GM19239 (cell line): ENCODE measurements around the gene DDX47.
"Not testable (repeated sequence)": the region's sequence is repeated elsewhere in the genome, so short reads cannot be mapped to it uniquely, and the experiment has no call there.

ENCODE experiments used
- DNase-seq: peaks from one replicate; pipeline ENCODE4 v3.0.0; 2011; ENCODE audit warnings: low spot score; ENCODE audit not compliant: insufficient read length
- FAIRE-seq: peaks from 2 replicates; lab custom pipeline; 2011; peaks lifted over from hg19 to GRCh38; lab: Jason Lieb, UNC

The DDX47 gene

DNA sequence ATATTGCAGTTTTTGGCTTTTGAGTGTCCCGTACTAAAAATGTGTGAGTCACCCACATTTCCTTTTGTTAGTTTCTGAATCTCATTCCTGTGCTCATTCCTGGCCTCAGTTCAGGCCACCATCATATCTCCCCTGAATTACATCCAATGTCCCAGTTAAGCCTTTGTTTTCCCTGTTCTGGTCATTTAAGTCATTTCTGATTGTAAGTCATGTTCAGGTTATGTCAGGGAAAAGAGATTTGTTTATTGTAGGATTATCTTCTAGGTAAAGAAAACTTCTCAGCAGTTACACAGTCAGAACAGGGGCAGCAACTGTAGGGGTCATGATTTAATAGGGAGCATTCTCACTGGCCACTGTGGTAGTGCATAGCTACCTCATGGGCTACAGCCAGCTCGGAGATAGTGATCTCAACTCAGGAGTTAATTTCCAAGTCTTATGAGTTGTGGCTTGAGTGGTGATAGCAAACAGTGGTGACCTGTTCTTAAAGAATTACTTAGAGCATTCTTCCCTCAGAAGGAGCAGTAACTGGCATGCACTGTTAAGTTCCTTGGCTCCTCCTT, 6.7 kb downstream of the DDX47 start:
- peak; percentile 58 for FAIRE-seq
- DNase-seq, result no peak

GRCh38 chr12:12820376-12820775, 7.2 kb downstream of the DDX47 start:
- not testable (repeated sequence) for FAIRE-seq, DNase-seq

- FAIRE-seq (peak; percentile 79), DNase-seq (no peak)
These were observed 8.8 kb downstream of the DDX47 start for GRCh38 chr12:12821975-12822374.

- FAIRE-seq (no peak), DNase-seq (no peak)
These were observed 9.7 kb downstream of the DDX47 start for GRCh38 chr12:12822886-12823285.

GRCh38 chr12:12823300-12823699, 10.2 kb downstream of the DDX47 start:
- no peak for FAIRE-seq

DNA sequence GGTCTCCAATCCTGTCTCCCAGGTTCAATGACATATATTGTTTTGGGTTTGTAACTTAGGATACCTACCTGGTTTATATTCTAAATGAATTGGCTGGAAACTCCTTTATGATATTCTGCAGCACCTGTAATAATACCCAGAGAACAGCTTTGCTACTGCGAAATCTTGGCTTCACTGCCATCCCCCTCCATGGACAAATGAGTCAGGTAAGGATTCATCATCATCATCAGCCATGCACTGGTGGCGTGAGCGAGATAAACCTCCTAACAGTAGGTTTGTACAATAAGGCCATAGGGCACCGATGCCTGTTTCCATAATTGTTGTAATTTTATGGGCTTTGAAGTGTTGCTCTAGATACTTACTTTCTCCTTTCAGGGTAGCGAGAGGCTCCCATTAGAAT, 10.7 kb downstream of the DDX47 start:
- FAIRE-seq (no peak), DNase-seq (no peak)

More at GRCh38 chr12:12823300-12823699, 10.2 kb downstream of the DDX47 start:
- DNase-seq, result no peak

DNA sequence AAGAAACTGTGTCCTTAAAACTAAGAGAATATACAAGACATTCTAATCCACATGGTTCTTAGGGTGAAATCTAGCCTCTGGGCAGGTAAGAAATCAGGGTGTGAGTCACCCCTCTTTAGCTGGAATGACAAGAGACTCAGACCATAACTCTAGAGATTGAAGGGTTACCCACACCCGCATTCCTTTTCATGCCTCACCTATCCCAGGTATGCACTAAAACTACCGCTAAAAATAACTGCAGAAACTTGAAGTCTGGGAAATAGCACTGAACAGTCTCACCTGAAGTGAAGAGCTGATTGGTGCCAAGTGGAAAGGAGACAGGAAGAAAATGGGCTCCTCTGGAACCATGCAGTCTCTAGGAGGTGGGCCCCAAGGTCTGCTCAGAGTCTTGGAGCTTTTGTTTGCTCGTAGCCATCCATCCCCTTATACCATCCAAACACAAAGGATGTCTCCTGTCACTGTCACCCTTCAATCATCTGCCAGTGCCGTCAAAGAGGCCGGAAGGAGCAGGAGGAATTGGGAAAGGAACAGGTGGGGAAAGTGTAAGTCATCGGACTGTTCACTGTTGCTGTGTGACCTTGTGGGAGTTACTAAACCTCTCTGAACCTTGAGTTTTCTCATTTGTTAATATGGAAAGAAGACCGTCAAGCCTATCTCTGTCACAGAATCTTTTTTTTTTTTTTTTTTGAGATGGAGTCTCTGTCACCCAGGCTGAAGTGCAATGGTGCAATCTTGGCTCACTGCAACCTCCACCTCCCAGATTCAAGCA, 22.4 kb downstream of the DDX47 start:
- no peak for DNase-seq
- no peak for FAIRE-seq

- FAIRE-seq, result no peak
- DNase-seq, result no peak
These were observed 23.4 kb downstream of the DDX47 start for GRCh38 chr12:12836571-12836970.

- DNase-seq, result peak; percentile 41
- peak; percentile 95 for FAIRE-seq
These were observed 24.1 kb downstream of the DDX47 start for GRCh38 chr12:12837025-12837812.

DNA sequence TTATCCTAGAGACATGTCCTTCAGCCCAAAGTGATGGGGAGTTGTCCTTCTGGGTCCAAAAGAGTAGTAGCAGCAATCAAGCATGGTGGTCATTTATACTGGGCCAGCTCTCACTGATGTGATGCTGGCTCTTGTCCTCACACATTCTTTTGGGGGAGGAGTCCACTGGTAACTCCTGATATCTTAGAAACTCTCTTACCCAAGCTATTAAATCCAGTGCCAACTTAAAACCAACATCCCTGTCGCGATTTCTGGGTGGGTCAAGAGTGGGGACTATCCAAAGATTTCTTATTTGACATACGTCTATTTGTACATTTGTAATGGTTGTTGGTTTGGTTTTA, 24.6 kb downstream of the DDX47 start:
- DNase-seq (no peak), FAIRE-seq (no peak)

DNA sequence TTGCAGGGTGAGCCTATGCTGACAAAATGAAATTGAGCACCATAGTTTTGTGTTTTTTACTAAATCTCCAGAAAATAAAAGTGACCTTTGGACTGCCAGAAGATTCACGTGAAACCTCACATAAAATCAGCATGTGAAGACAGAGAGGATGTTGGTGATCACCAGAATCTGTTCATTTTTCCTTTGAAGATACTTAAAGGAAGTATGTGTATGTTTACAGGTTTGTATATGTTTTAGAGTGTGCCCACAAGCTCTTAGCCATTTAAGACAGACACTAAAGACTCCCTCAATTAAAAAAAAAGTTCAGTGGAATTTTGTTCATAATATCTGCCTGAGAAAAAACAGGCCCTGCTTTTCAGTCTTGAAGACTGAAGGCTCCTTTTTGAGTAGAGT, 25.9 kb downstream of the DDX47 start:
- no peak for FAIRE-seq
- DNase-seq, result no peak

- DNase-seq, FAIRE-seq: not testable (repeated sequence)
These were observed 26.3 kb downstream of the DDX47 start for GRCh38 chr12:12839439-12839838.

DNA sequence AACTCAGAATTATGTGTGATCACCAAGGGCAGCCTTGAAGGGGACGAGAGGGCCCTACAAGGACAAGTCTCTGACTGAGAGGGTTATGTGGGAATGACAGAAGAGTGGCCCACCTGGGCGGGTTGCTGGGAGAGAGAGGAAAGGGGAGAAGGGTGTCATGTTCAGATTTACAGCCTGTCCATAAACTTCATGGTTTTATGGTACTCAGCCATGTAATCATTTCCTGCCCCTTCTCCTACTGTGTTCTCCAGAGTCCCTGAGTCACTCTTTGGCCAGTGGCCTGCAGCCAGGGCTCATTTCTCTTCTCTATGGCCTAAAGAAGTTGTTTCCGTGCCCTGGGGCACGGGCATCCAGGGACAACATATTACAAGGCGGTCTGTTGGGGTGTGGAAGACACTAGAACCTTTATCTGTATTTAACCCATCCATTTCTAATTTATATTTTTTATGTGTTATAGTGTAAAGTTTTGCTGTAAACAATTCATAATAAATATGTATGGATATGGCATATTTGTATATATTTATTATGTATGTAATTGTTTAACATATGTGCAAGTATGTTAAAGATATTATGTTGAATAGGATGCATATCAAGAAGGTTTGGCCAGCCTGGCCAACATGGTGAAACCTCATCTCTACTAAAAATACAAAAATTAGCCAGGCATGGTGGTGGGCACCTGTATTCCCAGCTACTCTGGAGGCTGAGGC, 26.9 kb downstream of the DDX47 start:
- no peak for DNase-seq

DNA sequence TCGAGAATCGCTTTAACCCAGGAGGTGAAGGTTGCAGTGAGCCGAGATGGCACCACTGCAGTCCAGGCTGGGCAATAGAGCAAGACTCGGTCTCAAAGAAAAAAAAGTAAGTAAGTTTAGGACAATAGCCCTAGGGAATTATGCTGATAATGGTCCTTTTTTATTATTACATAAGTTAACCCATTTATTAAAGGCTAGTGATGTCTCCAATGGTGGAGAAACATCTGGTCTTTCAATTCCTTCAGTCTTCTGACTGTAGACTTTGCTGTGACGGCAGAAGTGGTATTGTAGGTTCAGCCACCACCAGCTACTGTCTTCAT, 27.4 kb downstream of the DDX47 start:
- DNase-seq, result no peak
- no peak for FAIRE-seq

More for the DNA sequence above, 26.9 kb downstream of the DDX47 start:
- FAIRE-seq, result no peak

DNA sequence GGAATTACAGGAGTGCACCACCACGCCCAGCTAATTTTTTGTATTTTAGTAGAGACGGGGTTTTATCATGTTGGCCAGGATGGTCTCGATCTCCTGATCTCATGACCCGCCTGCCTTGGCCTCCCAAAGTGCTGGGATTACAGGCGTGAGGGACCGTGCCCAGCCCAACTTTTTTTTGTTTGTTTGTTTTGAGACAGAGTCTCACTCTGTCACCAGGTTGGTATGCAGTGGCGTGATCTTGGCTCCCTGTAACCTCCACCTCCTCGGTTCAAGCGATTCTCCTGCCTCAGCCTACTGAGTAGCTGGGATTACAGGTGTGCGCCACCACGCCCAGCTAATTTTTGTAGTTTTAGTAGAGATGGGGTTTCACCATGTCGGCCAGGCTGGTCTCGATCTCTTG, 28.3 kb downstream of the DDX47 start:
- not testable (repeated sequence) for DNase-seq, FAIRE-seq

- DNase-seq (no peak), FAIRE-seq (no peak)
These were observed 32.7 kb downstream of the DDX47 start for GRCh38 chr12:12845794-12846243.

- not testable (repeated sequence) for DNase-seq, FAIRE-seq
These were observed 33.6 kb downstream of the DDX47 start for GRCh38 chr12:12846780-12847179.

DNA sequence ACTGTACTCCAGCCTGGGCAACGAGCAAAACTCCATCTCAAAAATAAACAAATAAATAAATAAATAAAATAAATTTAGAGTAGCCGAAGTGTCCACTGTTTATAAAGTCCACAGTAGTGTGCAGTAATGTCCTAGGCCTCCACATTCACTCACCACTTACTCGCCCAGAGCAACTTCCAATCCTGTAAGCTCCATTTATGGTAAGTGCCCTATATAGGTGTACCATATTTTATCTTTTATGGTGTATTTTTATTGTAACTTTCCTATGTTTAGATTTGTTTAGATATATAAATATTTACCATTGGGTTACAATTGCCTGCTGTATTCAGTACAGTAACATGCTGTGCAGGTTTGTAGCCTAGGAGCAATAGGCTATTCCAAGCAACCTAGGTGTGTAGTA, 40.3 kb downstream of the DDX47 start:
- DNase-seq, result no peak
- FAIRE-seq, result no peak

- FAIRE-seq (no peak), DNase-seq (no peak)
These were observed 46.5 kb downstream of the DDX47 start for GRCh38 chr12:12859690-12860089.

- no peak for FAIRE-seq
These were observed 51.1 kb downstream of the DDX47 start for GRCh38 chr12:12864243-12864642.

More at GRCh38 chr12:12864243-12864642, 51.1 kb downstream of the DDX47 start:
- no peak for DNase-seq
